B cell (primary cell): ENCODE results near the gene PXDC1. TPM values are rescaled to one million over a fixed set of nuclear protein-coding genes. Genes with fewer than 3 reads are reported as not detected.

ENCODE experiments used
- ATAC-seq: fragments of 200-7000 bp; cut with Tn5 transposase; one replicate; pipeline ENCODE4 v1.10.0; 2021; ENCODE audit warnings: low read depth, mild to moderate bottlenecking, moderate number of reproducible peaks, moderate library complexity
- CTCF ChIA-PET: fragments of 350-600 bp; sonication (Branson Sonifier 250); formaldehyde crosslinking; loops from one replicate; lab custom pipeline; 2021; ENCODE audit warnings: antibody characterized with exemption, inconsistent platforms; lab: Charles Lee
- POLR2A ChIA-PET: fragments of 350-600 bp; sonication (Branson Sonifier 250); formaldehyde crosslinking; loops from one replicate; lab custom pipeline; 2021; ENCODE audit warnings: antibody characterized with exemption; lab: Charles Lee
- DNase-seq: peaks from one replicate; pipeline ENCODE4 v3.0.0; 2013
- H2AFZ ChIP-seq: 2 replicates; pipeline ENCODE4 v1.6.1; 2012; ENCODE audit warnings: mild to moderate bottlenecking, low read depth, low read length; ENCODE audit not compliant: insufficient read depth, poor library complexity, severe bottlenecking
- H3K27ac ChIP-seq, 2 donors: 1 replicate in 1 of 2; 2 replicates in 1 of 2; pipeline ENCODE4 v1.5.1; 2012 to 2013; ENCODE audit warnings: low read length in 2 of 2, mild to moderate bottlenecking in 2 of 2, moderate library complexity in 1 of 2
- H3K27me3 ChIP-seq, 4 experiments: fragments of 200-600 bp in 1 of 4; sonication (generic) in 1 of 4; replicated peaks in 1 of 4; 1 replicate in 2 of 4; 2 replicates in 2 of 4; pipeline versions ENCODE4 v1.6.1 to v1.7.0; 2013 to 2016; ENCODE audit warnings: low read length in 3 of 4, mild to moderate bottlenecking in 2 of 4, mixed read lengths in 1 of 4, moderate library complexity in 1 of 4; ENCODE audit not compliant: insufficient read depth in 4 of 4, control insufficient read depth in 3 of 4; ENCODE audit errors: control extremely low read depth in 1 of 4
- H3K36me3 ChIP-seq, 2 experiments: replicated peaks in 1 of 2; 1 replicate in 1 of 2; 2 replicates in 1 of 2; pipeline versions ENCODE4 v1.6.1 to v1.7.1; 2013; ENCODE audit warnings: low read length in 1 of 2; ENCODE audit not compliant: insufficient read depth in 2 of 2, control insufficient read depth in 1 of 2; ENCODE audit errors: control extremely low read depth in 1 of 2, extremely low read depth in 1 of 2
- H3K4me1 ChIP-seq, 2 donors: fragments of 200-600 bp in 1 of 2; sonication (generic) in 1 of 2; 1 replicate in 1 of 2; 2 replicates in 1 of 2; pipeline versions ENCODE4 v1.5.1 to v1.6.1; 2013 to 2017; ENCODE audit warnings: low read length in 2 of 2; ENCODE audit not compliant: control insufficient read depth in 2 of 2, insufficient read depth in 2 of 2
- H3K4me2 ChIP-seq: replicated peaks from 2 replicates; pipeline ENCODE3; 2012; ENCODE audit warnings: mild to moderate bottlenecking, low read depth, low read length; ENCODE audit not compliant: poor library complexity, severe bottlenecking
- H3K4me3 ChIP-seq, 5 experiments: fragments of 200-600 bp in 1 of 5; sonication (generic) in 1 of 5; 1 replicate in 3 of 5; 2 replicates in 2 of 5; pipeline versions ENCODE4 v1.5.1 to v1.7.0; 2011 to 2016; ENCODE audit warnings: low read length in 4 of 5, mild to moderate bottlenecking in 4 of 5, low read depth in 2 of 5, control low read depth in 1 of 5, moderate library complexity in 1 of 5; ENCODE audit not compliant: insufficient read depth in 1 of 5; ENCODE audit errors: control extremely low read depth in 1 of 5, extremely low read depth in 1 of 5
- H3K79me2 ChIP-seq: fragments of 200-600 bp; sonication (generic); one replicate; pipeline ENCODE4 v1.6.0; 2016; ENCODE audit warnings: low read length; ENCODE audit not compliant: control insufficient read depth, insufficient read depth
- H3K9ac ChIP-seq: fragments of 200-600 bp; sonication (generic); 2 replicates; pipeline ENCODE4 v1.6.1; 2017; ENCODE audit warnings: mild to moderate bottlenecking, low read length, moderate library complexity
- H3K9me3 ChIP-seq, 3 donors: one replicate each; pipeline versions ENCODE4 v1.6.1 to v1.7.1; 2013; ENCODE audit warnings: low read length in 2 of 3; ENCODE audit not compliant: control insufficient read depth in 2 of 3, insufficient read depth in 1 of 3; ENCODE audit errors: control extremely low read depth in 1 of 3
- H4K20me1 ChIP-seq: 2 replicates; pipeline ENCODE4 v1.6.0; 2012; ENCODE audit warnings: mild to moderate bottlenecking, low read length; ENCODE audit not compliant: insufficient read depth, control insufficient read depth, poor library complexity, severe bottlenecking
- H3K27ac Mint-ChIP-seq: one replicate; pipeline ENCODE4 v1.8.0; 2021; ENCODE audit warnings: mixed read lengths
- H3K27me3 Mint-ChIP-seq: one replicate; pipeline ENCODE4 v1.8.0; 2021; ENCODE audit warnings: mixed read lengths
- H3K4me1 Mint-ChIP-seq: one replicate; pipeline ENCODE4 v1.8.0; 2021; ENCODE audit warnings: mixed read lengths
- H3K4me3 Mint-ChIP-seq: one replicate; pipeline ENCODE4 v1.8.0; 2021; ENCODE audit warnings: mixed read lengths
- H3K9me3 Mint-ChIP-seq: one replicate; pipeline ENCODE4 v1.8.0; 2022; ENCODE audit warnings: mixed read lengths; ENCODE audit not compliant: insufficient read depth
- CTCF ChIP-seq: fragments of 200-600 bp; IDR thresholded peaks from one replicate; pipeline ENCODE4 v1.8.0; 2022; ENCODE audit warnings: antibody characterized with exemption, mild to moderate bottlenecking
- EZH2 ChIP-seq: IDR thresholded peaks from 2 replicates; pipeline ENCODE4 v1.6.1; 2012; ENCODE audit warnings: borderline replicate concordance, low read depth, mild to moderate bottlenecking, moderate library complexity, low read length; ENCODE audit not compliant: insufficient read depth, poor library complexity, severe bottlenecking
- WGBS: methylation state at CpG from one replicate; pipeline ENCODE4 v1.1.5; 2013; ENCODE audit warnings: missing lambda C conversion rate; ENCODE audit not compliant: insufficient coverage; 5-methylcytosine and 5-hydroxymethylcytosine counted together
- intact Hi-C: fragments of 100-400 bp; cut with micrococcal nuclease; formaldehyde crosslinking; loops from one replicate; pipeline ENCODE4 v1.10.0; 2022
- polyA plus RNA-seq: library from polyadenylated mRNA; depleted of rRNA; stranded (reverse); fragments of >200 nt; gene quantifications from 2 replicates; pipeline ENCODE4 v1.2.3, GENCODE V29; 2012
- total RNA-seq, 2 donors: library from RNA; stranded (reverse); fragments of 120-200 nt in 1 of 2; gene quantifications; 1 replicate in 1 of 2; 2 replicates in 1 of 2; pipeline versions ENCODE4 v1.2.3 to v1.2.4, GENCODE V29; 2013 to 2022

Gene PXDC1
- total and polyA plus RNA-seq, 2 donors (not counting 1 experiment from before 2014, with no cell fraction given): 4.7 to 18.9 TPM

- ATAC-seq (no peak), DNase-seq (peak; percentile 31)
- Histone ChIP-seq H3K4me1 (peaks cover 38 to 52% of the 10 kb centered on the region in 2 donors), H3K27ac (peak overlapping the region in 1 of 2 donors; percentile 33), H3K4me3 (no peak overlapping the region), H4K20me1 (no peaks in the 10 kb centered on the region), H3K79me2 (no peaks in the 10 kb centered on the region), H3K36me3 (no peaks in the 10 kb centered on the region), H3K9me3 (peaks cover 0 to 4% (median 0%) of the 10 kb centered on the region in 3 donors), H2AFZ (no peak overlapping the region), H3K4me2 (no peak overlapping the region), H3K9ac (no peak overlapping the region), H3K27me3 (peaks cover 0 to 19% (median 5%) of the 10 kb centered on the region in 4 experiments)
- Mint-ChIP-seq H3K27me3 (peaks cover 7% of the 10 kb centered on the region), H3K27ac (peak overlapping the region; percentile 90), H3K9me3 (no peaks in the 10 kb centered on the region), H3K4me1 (peaks cover 59% of the 10 kb centered on the region), H3K4me3 (peak overlapping the region; percentile 83)
- POLR2A ChIA-PET: interaction anchor here (0.5 to 1.6 kb wide), 3 partner anchors 100 to 582 kb away, joined by 3 to 6 read pairs (median 6); partner anchors contain the start of gene FAM50B
- TF ChIP-seq CTCF: no peak
- no peak for TF ChIP-seq EZH2
- intact Hi-C loops: loop anchor here (5.0 to 10.0 kb wide), 5 partner anchors 292 to 1253 kb away; partner anchors contain the start of genes ECI2, RPP40, SLC22A23 and TUBB2A
- CTCF ChIA-PET: interaction anchor here (0.6 to 3.0 kb wide), 13 partner anchors 17 to 391 kb away, joined by 3 to 21 read pairs (median 5); partner anchors contain the start of gene FAM50B
- WGBS: 87% methylated on average over 24 of the region's 24 CpGs
These were observed 2.3 kb downstream of the PXDC1 start for GRCh38 chr6:3749067-3749841.
